Transverse colon (tissue), 4 donors: Measurements from ENCODE around the gene CAMKV. TPM values are rescaled to one million over a fixed set of nuclear protein-coding genes. Genes with fewer than 3 reads are reported as not detected.

Experiments
- DNase-seq: peaks from one replicate; pipeline ENCODE4 v3.0.0-alpha.2; 2019
- H3K27ac ChIP-seq, 4 donors: fragments of 200-600 bp; sonication (generic); 2 replicates each; pipeline ENCODE4 v1.5.1; 2016 to 2018; ENCODE audit warnings: inconsistent platforms in 4 of 4
- H3K27me3 ChIP-seq: fragments of 200-600 bp; sonication (generic); 2 replicates; pipeline ENCODE4 v1.5.1; 2017; ENCODE audit warnings: inconsistent platforms
- H3K36me3 ChIP-seq, 4 donors: fragments of 200-600 bp; sonication (generic); 2 replicates each; pipeline ENCODE4 v1.5.1; 2017 to 2019; ENCODE audit warnings: inconsistent platforms in 4 of 4
- H3K4me1 ChIP-seq, 4 donors: fragments of 200-600 bp; sonication (generic); 2 replicates each; pipeline ENCODE4 v1.5.1; 2017 to 2020; ENCODE audit warnings: inconsistent platforms in 4 of 4
- H3K4me3 ChIP-seq, 4 donors: fragments of 200-600 bp; sonication (generic); 1 replicate in 1 of 4; 2 replicates in 3 of 4; pipeline versions ENCODE4 v1.5.1 to v1.6.1; 2017 to 2019; ENCODE audit warnings: inconsistent platforms in 4 of 4
- H3K9me3 ChIP-seq, 2 donors: fragments of 200-600 bp; sonication (generic); 2 replicates each; pipeline ENCODE4 v1.5.1; 2017 to 2019; ENCODE audit warnings: inconsistent platforms in 2 of 2
- EP300 ChIP-seq: sonication (generic); formaldehyde crosslinking; IDR thresholded peaks from one replicate; pipeline ENCODE4 v1.6.1; 2017; ENCODE audit warnings: antibody characterized with exemption, low read depth
- POLR2A ChIP-seq: fragments of 450-650 bp; IDR thresholded peaks from one replicate; pipeline ENCODE4 v1.6.1; 2016; ENCODE audit warnings: antibody characterized with exemption, mild to moderate bottlenecking, moderate library complexity
- POLR2AphosphoS5 ChIP-seq, 3 donors: sonication (generic); formaldehyde crosslinking; IDR thresholded peaks; one replicate each; pipeline ENCODE4 v1.6.1; 2016; ENCODE audit warnings: antibody characterized with exemption in 3 of 3
- WGBS, 2 donors: methylation state at CpG; one replicate each; pipeline ENCODE4 v1.1.5; 2018; ENCODE audit warnings: low coverage in 1 of 2; 5-methylcytosine and 5-hydroxymethylcytosine counted together
- in situ Hi-C, 4 donors: fragments of 200-750 bp; cut with MboI; loops; one replicate each; pipeline versions ENCODE4 v1.15.0 to v1.15.1; 2017; ENCODE audit warnings: low sequenced_read_pairs in 3 of 4, low pct_ligation_motif_present in 1 of 4, low pct_unique_long_range_greater_than_20kb in 1 of 4
- intact Hi-C: fragments of 100-400 bp; cut with DNase I; formaldehyde crosslinking; loops from one replicate; pipeline ENCODE4 v1.15.1; 2023; ENCODE audit warnings: low total_unique reads
- total RNA-seq, 4 donors: library from RNA; depleted of rRNA; stranded (reverse); fragments of >200 nt; gene quantifications; one replicate each; pipeline ENCODE4 v1.1.0, GENCODE V29; 2016
- TF ChIP-seq, protein P1 (sequence below), 5 experiments: fragments of 200-600 bp in 3 of 5; fragments of 450-650 bp in 2 of 5; sonication (generic) in 3 of 5; IDR thresholded peaks; 1 replicate in 2 of 5; 2 replicates in 3 of 5; pipeline ENCODE4 v1.5.1; 2016 to 2017; ENCODE audit warnings: antibody characterized with exemption in 5 of 5, inconsistent platforms in 3 of 5, mild to moderate bottlenecking in 2 of 5, moderate library complexity in 1 of 5

CAMKV gene
- total RNA-seq, 4 donors from 2014 or later = 0.14 TPM; not detected in 3

DNA sequence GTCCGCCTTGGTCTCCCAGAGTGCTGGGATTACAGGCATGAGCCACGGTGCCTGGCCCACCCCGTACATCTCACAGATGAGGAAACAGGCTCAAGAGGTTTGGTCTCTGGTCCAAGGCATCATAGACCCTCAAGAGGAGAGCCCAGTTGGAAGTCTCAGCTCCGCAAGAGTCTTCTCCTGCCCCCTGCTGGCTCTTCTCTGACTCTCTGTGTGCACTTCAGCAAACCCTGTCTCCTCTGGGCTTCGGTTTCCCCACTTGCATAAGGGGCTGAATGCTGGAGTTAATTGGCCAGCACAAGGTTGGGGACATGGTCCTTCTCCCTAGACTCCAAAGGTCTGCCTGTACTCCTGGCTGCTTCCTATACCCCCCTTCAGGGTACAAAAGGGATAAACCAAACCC is 30.1 kb upstream of the CAMKV start:
- WGBS, 2 donors = 85% methylated on average over 5 of the region's 5 CpGs; no CpG with 5 or more reads in 1 of the 2 donors
- peak overlapping the region; percentile 83 to 86 (median 85) for H3K27ac ChIP-seq
- H3K4me3 ChIP-seq = peak overlapping the region in 1 of 4 donors; percentile 25
- peaks cover 16 to 47% (median 45%) of the 10 kb centered on the region in 4 donors for H3K4me1 ChIP-seq
- intact Hi-C loops (loop anchor here (10.0 kb wide), 1 partner anchor 195 kb away; no protein-coding TSS in a partner anchor), in situ Hi-C loops (no loop called here)
- H3K36me3 ChIP-seq = peaks cover 0 to 8% (median 3%) of the 10 kb centered on the region in 4 donors
- H3K27me3 ChIP-seq = no peaks in the 10 kb centered on the region
- H3K9me3 ChIP-seq = no peaks in the 10 kb centered on the region
- no peak for DNase-seq
- no peak for TF ChIP-seq POLR2AphosphoS5 (IDR thresholded peaks at IDR 0.05)
- TF ChIP-seq POLR2A = no peak
- TF ChIP-seq EP300 = no peak
- TF ChIP-seq, protein P1, sequence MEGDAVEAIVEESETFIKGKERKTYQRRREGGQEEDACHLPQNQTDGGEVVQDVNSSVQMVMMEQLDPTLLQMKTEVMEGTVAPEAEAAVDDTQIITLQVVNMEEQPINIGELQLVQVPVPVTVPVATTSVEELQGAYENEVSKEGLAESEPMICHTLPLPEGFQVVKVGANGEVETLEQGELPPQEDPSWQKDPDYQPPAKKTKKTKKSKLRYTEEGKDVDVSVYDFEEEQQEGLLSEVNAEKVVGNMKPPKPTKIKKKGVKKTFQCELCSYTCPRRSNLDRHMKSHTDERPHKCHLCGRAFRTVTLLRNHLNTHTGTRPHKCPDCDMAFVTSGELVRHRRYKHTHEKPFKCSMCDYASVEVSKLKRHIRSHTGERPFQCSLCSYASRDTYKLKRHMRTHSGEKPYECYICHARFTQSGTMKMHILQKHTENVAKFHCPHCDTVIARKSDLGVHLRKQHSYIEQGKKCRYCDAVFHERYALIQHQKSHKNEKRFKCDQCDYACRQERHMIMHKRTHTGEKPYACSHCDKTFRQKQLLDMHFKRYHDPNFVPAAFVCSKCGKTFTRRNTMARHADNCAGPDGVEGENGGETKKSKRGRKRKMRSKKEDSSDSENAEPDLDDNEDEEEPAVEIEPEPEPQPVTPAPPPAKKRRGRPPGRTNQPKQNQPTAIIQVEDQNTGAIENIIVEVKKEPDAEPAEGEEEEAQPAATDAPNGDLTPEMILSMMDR (IDR thresholded peaks at IDR 0.05) = no peak

DNA sequence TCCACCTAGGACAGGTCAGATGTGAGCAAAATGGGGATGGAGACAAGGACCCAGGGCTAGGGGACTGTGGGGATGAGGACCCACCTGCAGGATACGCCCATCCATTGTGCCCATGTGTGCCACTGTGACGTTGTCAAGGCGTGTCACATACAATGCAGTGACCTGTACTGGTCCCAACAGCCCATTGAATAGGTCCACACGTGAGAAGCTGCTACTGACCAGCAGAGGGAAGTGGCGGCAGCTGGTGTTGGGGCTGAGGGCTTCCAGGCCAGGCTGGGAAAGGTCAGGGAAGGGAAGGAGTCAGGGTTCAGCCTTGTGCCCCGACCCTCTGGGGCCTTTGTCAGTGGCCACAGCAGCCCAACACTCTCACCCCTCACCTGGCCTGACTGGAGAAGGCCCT is 29.3 kb upstream of the CAMKV start:
- Histone ChIP-seq H3K4me3 (no peak overlapping the region), H3K9me3 (no peaks in the 10 kb centered on the region), H3K27ac (no peak overlapping the region), H3K27me3 (no peaks in the 10 kb centered on the region), H3K36me3 (peaks cover 0 to 8% (median 3%) of the 10 kb centered on the region in 4 donors), H3K4me1 (peaks cover 12 to 40% (median 38%) of the 10 kb centered on the region in 4 donors)
- intact Hi-C loops = no loop called here
- no peak for DNase-seq
- TF ChIP-seq POLR2AphosphoS5 (IDR thresholded peaks at IDR 0.05) (no peak), EP300 (no peak), POLR2A (no peak)
- TF ChIP-seq, protein P1 (IDR thresholded peaks at IDR 0.05) = no peak
- in situ Hi-C loops = no loop called here
- 74% methylated on average over 6 of the region's 6 CpGs; no CpG with 5 or more reads in 1 of the 2 donors for WGBS, 2 donors

DNA sequence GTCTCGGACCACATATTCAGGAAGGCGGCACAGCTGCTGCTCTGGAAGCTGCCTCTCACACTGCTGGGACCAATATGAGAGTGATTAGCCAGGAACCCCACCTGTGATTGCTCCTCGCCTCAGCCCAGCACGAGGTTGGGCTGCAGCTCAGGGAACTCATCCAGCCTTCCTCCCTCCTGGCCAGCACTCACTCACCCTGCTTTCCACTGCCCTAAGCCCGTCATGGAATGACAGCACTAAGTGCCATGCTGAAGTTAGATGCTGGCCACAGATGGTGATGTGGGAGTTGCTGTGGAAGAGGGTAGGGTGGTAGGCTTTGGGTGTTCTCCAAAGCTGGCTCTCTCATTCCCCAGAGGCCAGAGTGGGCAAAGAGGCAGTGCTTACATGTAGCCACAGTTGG is 26.6 kb upstream of the CAMKV start:
- in situ Hi-C loops = no loop called here
- intact Hi-C loops = no loop called here
- Histone ChIP-seq H3K4me3 (no peak overlapping the region), H3K36me3 (peaks cover 0 to 8% (median 3%) of the 10 kb centered on the region in 4 donors), H3K4me1 (peaks cover 6 to 18% (median 15%) of the 10 kb centered on the region in 4 donors), H3K27me3 (no peaks in the 10 kb centered on the region), H3K27ac (no peak overlapping the region), H3K9me3 (no peaks in the 10 kb centered on the region)
- DNase-seq = no peak
- no peak for TF ChIP-seq EP300
- TF ChIP-seq POLR2AphosphoS5 (IDR thresholded peaks at IDR 0.05) = no peak
- TF ChIP-seq, protein P1 (IDR thresholded peaks at IDR 0.05) = no peak
- TF ChIP-seq POLR2A = no peak
- 81% methylated on average over 5 of the region's 5 CpGs; no CpG with 5 or more reads in 1 of the 2 donors for WGBS, 2 donors

DNA sequence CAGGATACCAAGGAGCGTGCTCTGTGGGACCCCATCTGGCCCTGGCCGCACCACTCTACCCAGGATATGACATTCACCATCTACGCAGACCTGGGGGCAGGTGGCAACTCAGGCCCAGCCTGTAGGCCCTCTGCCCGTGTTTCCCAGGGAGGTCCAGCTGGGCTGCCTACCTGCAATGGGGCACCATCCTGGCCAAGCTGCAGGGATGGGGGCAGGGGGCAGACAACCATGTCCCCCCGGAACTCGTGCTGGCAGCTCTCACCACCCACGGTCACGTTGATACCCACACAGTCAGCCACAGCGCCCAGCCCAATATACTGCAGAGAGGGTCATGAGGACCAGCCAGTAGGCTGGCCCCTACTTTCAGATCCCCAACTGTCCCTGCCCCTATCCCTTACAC is 26.1 kb upstream of the CAMKV start:
- no peak overlapping the region for H3K4me3 ChIP-seq
- H3K4me1 ChIP-seq = peaks cover 6 to 12% (median 10%) of the 10 kb centered on the region in 4 donors
- in situ Hi-C loops (no loop called here), intact Hi-C loops (no loop called here)
- H3K27ac ChIP-seq = no peak overlapping the region
- H3K27me3 ChIP-seq = no peaks in the 10 kb centered on the region
- peaks cover 0 to 8% (median 3%) of the 10 kb centered on the region in 4 donors for H3K36me3 ChIP-seq
- no peaks in the 10 kb centered on the region for H3K9me3 ChIP-seq
- no peak for DNase-seq
- TF ChIP-seq POLR2A = no peak
- TF ChIP-seq, protein P1 (IDR thresholded peaks at IDR 0.05) = no peak
- TF ChIP-seq EP300 = no peak
- TF ChIP-seq POLR2AphosphoS5 (IDR thresholded peaks at IDR 0.05) = no peak
- 92% methylated on average over 9 of the region's 9 CpGs; no CpG with 5 or more reads in 1 of the 2 donors for WGBS, 2 donors
